ENCODE measurements around the gene PTPN12.

PTPN12 gene

GRCh38 chr7:77662869-77663268, 125.8 kb downstream of the PTPN12 start:
- TF ChIP-seq CTCF (IDR thresholded peaks at IDR 0.05): no peak

GRCh38 chr7:77664715-77665114, 127.6 kb downstream of the PTPN12 start:
- no peak for TF ChIP-seq CTCF (IDR thresholded peaks at IDR 0.05)

GRCh38 chr7:77665161-77665560, 128.1 kb downstream of the PTPN12 start:
- TF ChIP-seq CTCF (IDR thresholded peaks at IDR 0.05): no peak

GRCh38 chr7:77667459-77668086, 130.5 kb downstream of the PTPN12 start:
- TF ChIP-seq CTCF (IDR thresholded peaks at IDR 0.05): no peak

GRCh38 chr7:77674878-77675277, 137.8 kb downstream of the PTPN12 start:
- no peak for TF ChIP-seq CTCF (IDR thresholded peaks at IDR 0.05)

GRCh38 chr7:77679608-77680007, 142.5 kb downstream of the PTPN12 start:
- TF ChIP-seq CTCF (IDR thresholded peaks at IDR 0.05): no peak

GRCh38 chr7:77680266-77680665, 143.2 kb downstream of the PTPN12 start:
- TF ChIP-seq CTCF (IDR thresholded peaks at IDR 0.05): no peak

- no peak for TF ChIP-seq CTCF (IDR thresholded peaks at IDR 0.05)
Observed at GRCh38 chr7:77684030-77684429, 146.9 kb downstream of the PTPN12 start.

Data from LNCAP (cell line).